BE2C (cell line): ENCODE measurements around the gene GRB7.

ENCODE experiments used
- DNase-seq: peaks from one replicate; pipeline ENCODE4 v3.0.0-alpha.2; 2020
- H3K27me3 ChIP-seq: fragments of 250-450 bp; sonication (Bioruptor Pico); 2 replicates; pipeline ENCODE4 v1.5.1; 2020; ENCODE audit warnings: mild to moderate bottlenecking
- H3K36me3 ChIP-seq: fragments of 250-450 bp; sonication (Bioruptor Pico); 2 replicates; pipeline ENCODE4 v1.5.1; 2020; ENCODE audit warnings: mild to moderate bottlenecking
- H3K4me1 ChIP-seq: fragments of 250-450 bp; sonication (Bioruptor Pico); 2 replicates; pipeline ENCODE4 v1.5.1; 2020
- H3K4me3 ChIP-seq: 2 replicates; pipeline ENCODE4 v1.5.1; 2011; ENCODE audit warnings: low read depth, low read length
- H3K9me3 ChIP-seq: fragments of 250-450 bp; sonication (Bioruptor Pico); 2 replicates; pipeline ENCODE4 v1.5.1; 2020
- CTCF ChIP-seq: IDR thresholded peaks from 2 replicates; pipeline ENCODE4 v1.5.1; 2012; ENCODE audit warnings: mild to moderate bottlenecking, low read depth, low read length

The GRB7 gene

GRCh38 chr17:39756380-39757079 lies 18.8 kb downstream of the GRB7 start:
- H3K4me1 ChIP-seq = no peaks in the 10 kb centered on the region
- H3K4me3 ChIP-seq = no peak overlapping the region

GRCh38 chr17:39757176-39757662 lies 19.5 kb downstream of the GRB7 start:
- Histone ChIP-seq H3K27me3 (peaks cover 65% of the 10 kb centered on the region), H3K4me1 (no peaks in the 10 kb centered on the region), H3K36me3 (no peaks in the 10 kb centered on the region), H3K4me3 (no peak overlapping the region), H3K9me3 (no peaks in the 10 kb centered on the region)
- DNase-seq = no peak
- TF ChIP-seq CTCF = no peak

More at GRCh38 chr17:39756380-39757079, 18.8 kb downstream of the GRB7 start:
- DNase-seq = no peak
- no peaks in the 10 kb centered on the region for H3K9me3 ChIP-seq
- TF ChIP-seq CTCF = no peak
- H3K36me3 ChIP-seq = no peaks in the 10 kb centered on the region
- peaks cover 58% of the 10 kb centered on the region for H3K27me3 ChIP-seq

- DNase-seq = no peak
- Histone ChIP-seq H3K9me3 (no peaks in the 10 kb centered on the region), H3K36me3 (no peaks in the 10 kb centered on the region), H3K4me3 (no peak overlapping the region), H3K27me3 (peaks cover 75% of the 10 kb centered on the region), H3K4me1 (no peaks in the 10 kb centered on the region)
- TF ChIP-seq CTCF = no peak
These were observed 20.5 kb downstream of the GRB7 start for GRCh38 chr17:39757931-39758873.

- Histone ChIP-seq H3K9me3 (no peaks in the 10 kb centered on the region), H3K4me1 (no peaks in the 10 kb centered on the region), H3K4me3 (no peak overlapping the region), H3K36me3 (no peaks in the 10 kb centered on the region), H3K27me3 (peaks cover 84% of the 10 kb centered on the region)
- DNase-seq = no peak
- no peak for TF ChIP-seq CTCF
These were observed 21.5 kb downstream of the GRB7 start for GRCh38 chr17:39759204-39759603.

GRCh38 chr17:39761861-39762496 lies 24.2 kb downstream of the GRB7 start:
- Histone ChIP-seq H3K4me1 (no peaks in the 10 kb centered on the region), H3K9me3 (peaks cover 13% of the 10 kb centered on the region), H3K27me3 (peaks cover 92% of the 10 kb centered on the region), H3K36me3 (no peaks in the 10 kb centered on the region), H3K4me3 (no peak overlapping the region)
- no peak for TF ChIP-seq CTCF
- no peak for DNase-seq
